ENCODE data around the gene ESYT3. TPM values are rescaled to one million over a fixed set of nuclear protein-coding genes. Genes with fewer than 3 reads are reported as not detected.

Gene ESYT3
- total and polyA plus RNA-seq, 8 donors: 0.95 to 2.8 (median 1.4) TPM

GRCh38 chr3:138437281-138437680 lies 2.9 kb downstream of the ESYT3 start:
- DNase-seq (no peak), ATAC-seq (no peak), FAIRE-seq (no peak)
- Histone ChIP-seq H3K4me3 (no peak overlapping the region), H3K36me3 (no peaks in the 10 kb centered on the region), H3K9me3 (no peaks in the 10 kb centered on the region), H3K27me3 (no peaks in the 10 kb centered on the region), H3K27ac (no peak overlapping the region), H3K4me1 (no peaks in the 10 kb centered on the region)
- intact Hi-C loops (cut with DNase I): no loop called here
- TF ChIP-seq CTCF (IDR thresholded peaks at IDR 0.05): no peak
- WGBS, 2 donors: 95% methylated on average over 6 of the region's 6 CpGs

- WGBS, 2 donors: 84 to 85% methylated on average over 11 of the region's 11 CpGs
- intact Hi-C loops (cut with DNase I): no loop called here
- no peak for TF ChIP-seq CTCF (IDR thresholded peaks at IDR 0.05)
Observed at GRCh38 chr3:138438896-138439295, 4.5 kb downstream of the ESYT3 start.

GRCh38 chr3:138439646-138440045 lies 5.2 kb downstream of the ESYT3 start:
- no peak for FAIRE-seq
- H3K4me3 ChIP-seq: no peak overlapping the region
- no peaks in the 10 kb centered on the region for H3K9me3 ChIP-seq
- H3K27me3 ChIP-seq: no peaks in the 10 kb centered on the region
- intact Hi-C loops (cut with DNase I): no loop called here
- H3K4me1 ChIP-seq: no peaks in the 10 kb centered on the region
- H3K27ac ChIP-seq: no peak overlapping the region
- no peaks in the 10 kb centered on the region for H3K36me3 ChIP-seq
- no peak for DNase-seq
- ATAC-seq: no peak
- TF ChIP-seq CTCF (IDR thresholded peaks at IDR 0.05): no peak
- 62 to 67% methylated on average over 4 of the region's 4 CpGs for WGBS, 2 donors

More at GRCh38 chr3:138438896-138439295, 4.5 kb downstream of the ESYT3 start:
- H3K36me3 ChIP-seq: no peaks in the 10 kb centered on the region
- H3K4me1 ChIP-seq: no peaks in the 10 kb centered on the region
- no peak overlapping the region for H3K27ac ChIP-seq
- FAIRE-seq (no peak), DNase-seq (no peak), ATAC-seq (no peak)
- H3K9me3 ChIP-seq: no peaks in the 10 kb centered on the region
- H3K4me3 ChIP-seq: no peak overlapping the region
- no peaks in the 10 kb centered on the region for H3K27me3 ChIP-seq

- no peak overlapping the region for H3K4me3 ChIP-seq
- FAIRE-seq (no peak), DNase-seq (no peak), ATAC-seq (peak in 1 of 4 donors; percentile 16)
- no peak for TF ChIP-seq CTCF (IDR thresholded peaks at IDR 0.05)
- H3K27ac ChIP-seq: no peak overlapping the region
- 81 to 82% methylated on average over 7 of the region's 7 CpGs for WGBS, 2 donors
- H3K4me1 ChIP-seq: no peaks in the 10 kb centered on the region
- no peaks in the 10 kb centered on the region for H3K9me3 ChIP-seq
- intact Hi-C loops (cut with DNase I): no loop called here
- H3K27me3 ChIP-seq: no peaks in the 10 kb centered on the region
- no peaks in the 10 kb centered on the region for H3K36me3 ChIP-seq
Observed at GRCh38 chr3:138440121-138440521, 5.7 kb downstream of the ESYT3 start.

- H3K36me3 ChIP-seq: no peaks in the 10 kb centered on the region
- no peaks in the 10 kb centered on the region for H3K4me1 ChIP-seq
- no peak for FAIRE-seq
- intact Hi-C loops (cut with DNase I): no loop called here
- H3K27ac ChIP-seq: no peak overlapping the region
- no peak for ATAC-seq
- TF ChIP-seq CTCF (IDR thresholded peaks at IDR 0.05): no peak
- WGBS, 2 donors: 84 to 86% methylated on average over 3 of the region's 3 CpGs
- no peaks in the 10 kb centered on the region for H3K9me3 ChIP-seq
- H3K4me3 ChIP-seq: no peak overlapping the region
- no peak for DNase-seq
- H3K27me3 ChIP-seq: no peaks in the 10 kb centered on the region
Observed at GRCh38 chr3:138440596-138440995, 6.2 kb downstream of the ESYT3 start.

All from pancreas (tissue), 10 donors.